Thyroid gland (tissue), 4 donors: Measurements from ENCODE around the gene LY6G5B.

Experiments used
- POLR2A ChIP-seq, 2 donors: fragments of 450-650 bp; IDR thresholded peaks; one replicate each; pipeline ENCODE4 v1.6.1; 2017; ENCODE audit warnings: antibody characterized with exemption in 2 of 2, mild to moderate bottlenecking in 2 of 2, moderate library complexity in 1 of 2
- TF ChIP-seq, protein P1 (sequence below), 6 experiments: fragments of 200-600 bp in 3 of 6; fragments of 450-650 bp in 3 of 6; sonication (generic) in 3 of 6; IDR thresholded peaks; one replicate each; pipeline ENCODE4 v1.5.1; 2016 to 2019; ENCODE audit warnings: antibody characterized with exemption in 6 of 6, mild to moderate bottlenecking in 2 of 6, inconsistent platforms in 1 of 6, moderate library complexity in 1 of 6

DNA sequence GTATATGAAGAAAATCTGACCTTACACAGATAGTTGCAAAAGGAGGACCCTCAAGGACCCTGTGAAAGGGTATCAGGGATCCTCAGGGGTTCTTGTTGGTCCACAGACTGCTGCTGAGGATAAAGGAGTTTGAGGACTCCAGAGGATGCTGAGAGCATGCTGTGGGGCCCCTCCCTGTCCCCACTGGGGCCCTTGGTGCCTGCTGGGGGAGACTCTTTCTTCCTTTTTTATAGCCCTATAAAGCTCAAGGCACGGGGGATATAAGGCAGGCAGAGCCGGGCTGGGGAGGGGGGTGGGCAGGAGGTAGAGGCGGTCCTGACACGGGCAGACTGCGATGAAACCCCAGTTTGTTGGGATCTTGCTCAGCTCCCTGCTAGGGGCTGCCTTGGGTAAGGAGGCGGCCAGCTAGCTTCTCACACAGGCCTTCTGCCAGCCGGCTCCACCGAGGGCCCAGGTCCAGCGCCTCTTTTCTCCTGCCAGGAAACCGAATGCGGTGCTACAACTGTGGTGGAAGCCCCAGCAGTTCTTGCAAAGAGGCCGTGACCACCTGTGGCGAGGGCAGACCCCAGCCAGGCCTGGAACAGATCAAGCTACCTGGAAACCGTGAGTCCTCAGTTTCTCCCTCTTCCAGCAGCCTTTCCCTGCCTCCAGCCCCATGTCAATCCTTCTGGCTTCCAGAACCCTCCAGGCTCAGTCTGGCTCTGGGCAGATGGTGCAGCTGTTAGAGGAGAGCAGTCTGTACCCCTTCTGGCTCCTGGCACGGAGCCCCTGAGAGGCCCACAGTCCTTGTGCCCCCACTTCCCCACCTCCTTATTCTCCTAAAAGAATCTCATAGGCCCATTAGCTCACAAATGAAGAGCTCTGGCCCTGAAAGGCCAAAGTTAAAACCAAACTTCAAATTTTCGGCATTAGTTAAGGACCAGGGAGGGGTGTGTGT, 45.5 kb downstream of the LY6G5B start, which contains the start of gene LY6G6D:
- no peak for TF ChIP-seq POLR2A (IDR thresholded peaks at IDR 0.05)
- TF ChIP-seq, protein P1, sequence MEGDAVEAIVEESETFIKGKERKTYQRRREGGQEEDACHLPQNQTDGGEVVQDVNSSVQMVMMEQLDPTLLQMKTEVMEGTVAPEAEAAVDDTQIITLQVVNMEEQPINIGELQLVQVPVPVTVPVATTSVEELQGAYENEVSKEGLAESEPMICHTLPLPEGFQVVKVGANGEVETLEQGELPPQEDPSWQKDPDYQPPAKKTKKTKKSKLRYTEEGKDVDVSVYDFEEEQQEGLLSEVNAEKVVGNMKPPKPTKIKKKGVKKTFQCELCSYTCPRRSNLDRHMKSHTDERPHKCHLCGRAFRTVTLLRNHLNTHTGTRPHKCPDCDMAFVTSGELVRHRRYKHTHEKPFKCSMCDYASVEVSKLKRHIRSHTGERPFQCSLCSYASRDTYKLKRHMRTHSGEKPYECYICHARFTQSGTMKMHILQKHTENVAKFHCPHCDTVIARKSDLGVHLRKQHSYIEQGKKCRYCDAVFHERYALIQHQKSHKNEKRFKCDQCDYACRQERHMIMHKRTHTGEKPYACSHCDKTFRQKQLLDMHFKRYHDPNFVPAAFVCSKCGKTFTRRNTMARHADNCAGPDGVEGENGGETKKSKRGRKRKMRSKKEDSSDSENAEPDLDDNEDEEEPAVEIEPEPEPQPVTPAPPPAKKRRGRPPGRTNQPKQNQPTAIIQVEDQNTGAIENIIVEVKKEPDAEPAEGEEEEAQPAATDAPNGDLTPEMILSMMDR (IDR thresholded peaks at IDR 0.05), result no peak
